PC-3 (cell line): Measurements from ENCODE around the gene VTI1A. TPM values are rescaled to one million over a fixed set of nuclear protein-coding genes. Genes with fewer than 3 reads are reported as not detected.

Source experiments
- ATAC-seq: fragments of 200-7000 bp; cut with Tn5 transposase; 2 replicates; pipeline ENCODE4 v1.9.1; 2020; ENCODE audit warnings: mild to moderate bottlenecking, moderate library complexity
- BruUV-seq: library from RNA; stranded (reverse); fragments of 400-500 nt; replicated peaks from 2 replicates; lab custom pipeline; 2021; lab: Mats Ljungman, UMichigan
- CTCF ChIA-PET: fragments of 300-600 bp; sonication (Branson Sonifier 250); formaldehyde crosslinking; loops from one replicate; lab custom pipeline; 2022; ENCODE audit warnings: antibody characterized with exemption; lab: Charles Lee
- POLR2A ChIA-PET: fragments of 300-600 bp; sonication (Branson Sonifier 250); formaldehyde crosslinking; loops from one replicate; lab custom pipeline; 2022; ENCODE audit warnings: antibody characterized with exemption; ENCODE audit not compliant: unreplicated experiment; lab: Charles Lee
- DNase-seq: peaks from one replicate; pipeline ENCODE4 v3.0.0-alpha.2; 2015
- H2AFZ ChIP-seq: fragments of 300-600 bp; sonication (generic); 2 replicates; pipeline ENCODE4 v1.6.0; 2016; ENCODE audit warnings: antibody characterized with exemption, low read length
- H3F3A ChIP-seq: fragments of 300-600 bp; sonication (generic); one replicate; pipeline ENCODE4 v1.6.0; 2017; ENCODE audit warnings: antibody characterized with exemption, low read length, control low read depth, mild to moderate bottlenecking; ENCODE audit not compliant: unreplicated experiment
- H3K27ac ChIP-seq: fragments of 300-600 bp; sonication (generic); 2 replicates; pipeline ENCODE4 v1.5.1; 2016; ENCODE audit warnings: mild to moderate bottlenecking, low read length
- H3K27me3 ChIP-seq: fragments of 300-600 bp; sonication (generic); 2 replicates; pipeline ENCODE4 v1.6.1; 2016; ENCODE audit warnings: low read length, mixed read lengths
- H3K36me3 ChIP-seq: fragments of 300-600 bp; sonication (generic); 2 replicates; pipeline ENCODE4 v1.6.1; 2016; ENCODE audit warnings: low read depth, mixed run types, low read length, mixed read lengths
- H3K4me1 ChIP-seq: fragments of 300-600 bp; sonication (generic); 2 replicates; pipeline ENCODE4 v1.5.1; 2016; ENCODE audit warnings: low read length; ENCODE audit not compliant: insufficient read depth
- H3K4me2 ChIP-seq: fragments of 300-600 bp; sonication (generic); 2 replicates; pipeline ENCODE4 v1.6.0; 2016; ENCODE audit warnings: low read length
- H3K4me3 ChIP-seq: fragments of 300-600 bp; sonication (generic); 2 replicates; pipeline ENCODE4 v1.5.1; 2016; ENCODE audit warnings: mild to moderate bottlenecking, low read length, mixed read lengths
- H3K79me2 ChIP-seq: fragments of 300-600 bp; sonication (generic); 2 replicates; pipeline ENCODE4 v1.6.1; 2017; ENCODE audit warnings: low read length, mixed read lengths
- H3K9ac ChIP-seq: fragments of 300-600 bp; sonication (generic); 2 replicates; pipeline ENCODE4 v1.6.0; 2016; ENCODE audit warnings: mild to moderate bottlenecking, low read length
- H3K9me2 ChIP-seq: fragments of 300-600 bp; sonication (generic); replicated peaks from 2 replicates; pipeline ENCODE4 v1.6.1; 2016; ENCODE audit warnings: mixed run types, low read length, mixed read lengths
- H3K9me3 ChIP-seq: fragments of 300-600 bp; sonication (generic); 2 replicates; pipeline ENCODE4 v1.6.1; 2016; ENCODE audit warnings: low read length, mixed read lengths
- H4K20me1 ChIP-seq: fragments of 300-600 bp; sonication (generic); 2 replicates; pipeline ENCODE4 v1.6.1; 2016; ENCODE audit warnings: low read length, mixed read lengths
- CTCF ChIP-seq: fragments of 300-600 bp; sonication (generic); conservative IDR thresholded peaks from 2 replicates; pipeline ENCODE4 v1.5.1; 2017; ENCODE audit warnings: antibody characterized with exemption, low read depth, mild to moderate bottlenecking, low read length
- EZH2 ChIP-seq: fragments of 300-600 bp; sonication (generic); IDR thresholded peaks from one replicate; pipeline ENCODE4 v1.6.1; 2017; ENCODE audit warnings: antibody characterized with exemption, mild to moderate bottlenecking, low read length; ENCODE audit not compliant: unreplicated experiment
- EZH2phosphoT487 ChIP-seq: fragments of 300-600 bp; sonication (generic); IDR thresholded peaks from 2 replicates; pipeline ENCODE4 v1.6.1; 2018; ENCODE audit warnings: mild to moderate bottlenecking, antibody characterized with exemption, low read length, borderline replicate concordance
- intact Hi-C: fragments of 100-400 bp; cut with micrococcal nuclease; formaldehyde crosslinking; loops from 2 replicates; pipeline ENCODE4 v1.9.0; 2023
- total RNA-seq: library from RNA; depleted of rRNA; stranded (reverse); fragments of >200 nt; gene quantifications from 2 replicates; pipeline ENCODE4 v1.2.3, GENCODE V29; 2014

The VTI1A gene
- total RNA-seq, 1 experiment from 2014 or later: 18.1 TPM

GRCh38 chr10:112554263-112554662 is 107.2 kb downstream of the VTI1A start:
- no peaks in the 10 kb centered on the region for H3K36me3 ChIP-seq
- no peak overlapping the region for H2AFZ ChIP-seq
- BruUV-seq: no TSS peak
- no peaks in the 10 kb centered on the region for H3K4me1 ChIP-seq
- DNase-seq (no peak), ATAC-seq (no peak)
- H3K79me2 ChIP-seq: no peaks in the 10 kb centered on the region
- intact Hi-C loops: no loop called here
- POLR2A ChIA-PET: no interaction called here
- CTCF ChIA-PET: no interaction called here
- no peak overlapping the region for H3K4me2 ChIP-seq
- no peak for TF ChIP-seq EZH2
- no peak for TF ChIP-seq CTCF
- no peak for TF ChIP-seq EZH2phosphoT487
- no peaks in the 10 kb centered on the region for H3K9me3 ChIP-seq
- no peaks in the 10 kb centered on the region for H3K9me2 ChIP-seq
- no peak overlapping the region for H3K4me3 ChIP-seq
- no peaks in the 10 kb centered on the region for H4K20me1 ChIP-seq
- no peaks in the 10 kb centered on the region for H3K27me3 ChIP-seq
- H3K27ac ChIP-seq: no peak overlapping the region
- no peak overlapping the region for H3K9ac ChIP-seq
- no peaks in the 10 kb centered on the region for H3F3A ChIP-seq

- H3K9me2 ChIP-seq: no peaks in the 10 kb centered on the region
- H3K36me3 ChIP-seq: no peaks in the 10 kb centered on the region
- intact Hi-C loops: no loop called here
- H3K4me2 ChIP-seq: no peak overlapping the region
- H3K27me3 ChIP-seq: no peaks in the 10 kb centered on the region
- no peak overlapping the region for H3K27ac ChIP-seq
- no peak for DNase-seq
- no peaks in the 10 kb centered on the region for H3F3A ChIP-seq
- no peak for TF ChIP-seq EZH2phosphoT487
- no peak for TF ChIP-seq EZH2
- POLR2A ChIA-PET: interaction anchor here (0.6 kb wide), 1 partner anchor 68 kb away, joined by 3 read pairs; no protein-coding TSS in a partner anchor
- no peak overlapping the region for H2AFZ ChIP-seq
- no peaks in the 10 kb centered on the region for H3K9me3 ChIP-seq
- no peak overlapping the region for H3K4me3 ChIP-seq
- no peak overlapping the region for H3K9ac ChIP-seq
- no peak for ATAC-seq
- no peaks in the 10 kb centered on the region for H3K79me2 ChIP-seq
- CTCF ChIA-PET: no interaction called here
- BruUV-seq: no TSS peak
- H3K4me1 ChIP-seq: no peaks in the 10 kb centered on the region
- H4K20me1 ChIP-seq: no peaks in the 10 kb centered on the region
Observed at GRCh38 chr10:112557197-112557596, 110.2 kb downstream of the VTI1A start.

- no TSS peak for BruUV-seq
- ATAC-seq (no peak), DNase-seq (no peak)
- H4K20me1 ChIP-seq: no peaks in the 10 kb centered on the region
- no peak overlapping the region for H3K4me2 ChIP-seq
- H3K79me2 ChIP-seq: no peaks in the 10 kb centered on the region
- ChIA-PET POLR2A (no interaction called here), CTCF (no interaction called here)
- H3K9ac ChIP-seq: no peak overlapping the region
- intact Hi-C loops: no loop called here
- no peak overlapping the region for H3K27ac ChIP-seq
- no peaks in the 10 kb centered on the region for H3K9me2 ChIP-seq
- H3K36me3 ChIP-seq: no peaks in the 10 kb centered on the region
- TF ChIP-seq EZH2phosphoT487 (no peak), CTCF (no peak), EZH2 (no peak)
- H3K4me3 ChIP-seq: no peak overlapping the region
- peaks cover 10% of the 10 kb centered on the region for H3K4me1 ChIP-seq
- no peak overlapping the region for H2AFZ ChIP-seq
- H3K27me3 ChIP-seq: no peaks in the 10 kb centered on the region
- no peaks in the 10 kb centered on the region for H3K9me3 ChIP-seq
- no peaks in the 10 kb centered on the region for H3F3A ChIP-seq
Observed at GRCh38 chr10:112558476-112559142, 111.6 kb downstream of the VTI1A start.
